ENCODE data around the gene CD79B. TPM values are rescaled to one million over a fixed set of nuclear protein-coding genes. Genes with fewer than 3 reads are reported as not detected.
"Not testable (repeated sequence)": the region's sequence is repeated elsewhere in the genome, so short reads cannot be mapped to it uniquely, and the experiment has no call there.

CD79B gene
- total RNA-seq, 1 experiment from 2014 or later: not detected

GRCh38 chr17:63915753-63916152 lies 16.4 kb downstream of the CD79B start:
- POLR2A ChIA-PET; ATAC-seq; H3K36me3 ChIP-seq (ENCODE audit: control insufficient read depth, insufficient read depth, low read length); H3K27ac ChIP-seq (ENCODE audit: low read length); H3K27me3 ChIP-seq (ENCODE audit: control insufficient read depth, insufficient read depth, low read length); CTCF ChIA-PET; BruUV-seq (replicated peaks); in situ Hi-C loops (cut with HindIII; ENCODE audit: low pct_unique_long_range_greater_than_20kb, low sequenced_read_pairs); H3K4me1 ChIP-seq (ENCODE audit: control insufficient read depth, insufficient read depth, low read length); H3K4me3 ChIP-seq (ENCODE audit: low read depth in 2 of 2, low read length in 2 of 2); H3K9me3 ChIP-seq (ENCODE audit: control insufficient read depth, insufficient read depth, low read depth, low read length); DNase-seq (ENCODE audit: low read depth, low spot score): not testable (repeated sequence)
- intact Hi-C loops (cut with micrococcal nuclease; ENCODE audit: unreplicated experiment): loop anchor here (10.0 kb wide), 3 partner anchors 79 to 219 kb away; partner anchors contain the start of genes ERN1, ICAM2 and PRR29

- CTCF ChIA-PET: no interaction called here
- intact Hi-C loops (cut with micrococcal nuclease; ENCODE audit: unreplicated experiment): loop anchor here (10.0 kb wide), 3 partner anchors 80 to 220 kb away; partner anchors contain the start of genes ERN1, ICAM2 and PRR29
- Histone ChIP-seq H3K36me3 (ENCODE audit: control insufficient read depth, insufficient read depth, low read length) (no peaks in the 10 kb centered on the region), H3K27me3 (ENCODE audit: control insufficient read depth, insufficient read depth, low read length) (no peaks in the 10 kb centered on the region), H3K4me3 (ENCODE audit: low read depth in 2 of 2, low read length in 2 of 2) (no peak overlapping the region), H3K4me1 (ENCODE audit: control insufficient read depth, insufficient read depth, low read length) (no peaks in the 10 kb centered on the region), H3K27ac (ENCODE audit: low read length) (no peak overlapping the region), H3K9me3 (ENCODE audit: control insufficient read depth, insufficient read depth, low read depth, low read length) (no peaks in the 10 kb centered on the region)
- no TSS peak for BruUV-seq (replicated peaks)
- DNase-seq (ENCODE audit: low read depth, low spot score): no peak
- ATAC-seq: no peak
- TF ChIP-seq REST (IDR thresholded peaks at IDR 0.05; ENCODE audit: insufficient read depth in 1 of 2, low read depth in 2 of 2, low read length in 1 of 2) (no peak), SIN3A (IDR thresholded peaks at IDR 0.05; ENCODE audit: borderline replicate concordance, insufficient read depth, low read depth, low read length) (no peak), TCF7L2 (IDR thresholded peaks at IDR 0.05; ENCODE audit: low read depth, low read length) (no peak), POLR2AphosphoS5 (IDR thresholded peaks at IDR 0.05; ENCODE audit: low read depth, low read length) (no peak), CTCF (IDR thresholded peaks at IDR 0.05) (no peak)
- POLR2A ChIA-PET: no interaction called here
- in situ Hi-C loops (cut with HindIII; ENCODE audit: low pct_unique_long_range_greater_than_20kb, low sequenced_read_pairs): no loop called here
These were observed 17.7 kb downstream of the CD79B start for GRCh38 chr17:63914471-63914870.

- H3K9me3 ChIP-seq (ENCODE audit: control insufficient read depth, insufficient read depth, low read depth, low read length): no peaks in the 10 kb centered on the region
- ATAC-seq (peak; percentile 79), DNase-seq (ENCODE audit: low read depth, low spot score) (peak; percentile 27)
- TF ChIP-seq POLR2AphosphoS5 (IDR thresholded peaks at IDR 0.05; ENCODE audit: low read depth, low read length): no peak
- no peak for TF ChIP-seq TCF7L2 (IDR thresholded peaks at IDR 0.05; ENCODE audit: low read depth, low read length)
- no peak for TF ChIP-seq SIN3A (IDR thresholded peaks at IDR 0.05; ENCODE audit: borderline replicate concordance, insufficient read depth, low read depth, low read length)
- peak; percentile 82 for TF ChIP-seq CTCF (IDR thresholded peaks at IDR 0.05)
- TF ChIP-seq REST (IDR thresholded peaks at IDR 0.05; ENCODE audit: insufficient read depth in 1 of 2, low read depth in 2 of 2, low read length in 1 of 2): no peak
- in situ Hi-C loops (cut with HindIII; ENCODE audit: low pct_unique_long_range_greater_than_20kb, low sequenced_read_pairs) (no loop called here), intact Hi-C loops (cut with micrococcal nuclease; ENCODE audit: unreplicated experiment) (loop anchor here (10.0 kb wide), 3 partner anchors 83 to 223 kb away; partner anchors contain the start of genes ERN1, ICAM2 and PRR29)
- ChIA-PET CTCF (interaction anchor here (0.5 to 2.0 kb wide), 9 partner anchors 35 to 495 kb away, joined by 3 to 9 read pairs (median 6); no protein-coding TSS in a partner anchor), POLR2A (no interaction called here)
- H3K36me3 ChIP-seq (ENCODE audit: control insufficient read depth, insufficient read depth, low read length): no peaks in the 10 kb centered on the region
- H3K27me3 ChIP-seq (ENCODE audit: control insufficient read depth, insufficient read depth, low read length): no peaks in the 10 kb centered on the region; the same call in 1 of the 2 replicates
- H3K4me1 ChIP-seq (ENCODE audit: control insufficient read depth, insufficient read depth, low read length): no peaks in the 10 kb centered on the region
- BruUV-seq (replicated peaks): no TSS peak
- H3K4me3 ChIP-seq (ENCODE audit: low read depth in 2 of 2, low read length in 2 of 2): no peak overlapping the region
- H3K27ac ChIP-seq (ENCODE audit: low read length): no peak overlapping the region
These were observed 20.5 kb downstream of the CD79B start for GRCh38 chr17:63911657-63912100.
